Endometrium (tissue), 2 donors: ENCODE data around the gene GANC.

Experiments
- FAIRE-seq: peaks from 2 replicates; lab custom pipeline; 2012; peaks lifted over from hg19 to GRCh38; lab: Jason Lieb, UNC
- donor health status: control.
- donor health status: control.

The GANC gene

DNA sequence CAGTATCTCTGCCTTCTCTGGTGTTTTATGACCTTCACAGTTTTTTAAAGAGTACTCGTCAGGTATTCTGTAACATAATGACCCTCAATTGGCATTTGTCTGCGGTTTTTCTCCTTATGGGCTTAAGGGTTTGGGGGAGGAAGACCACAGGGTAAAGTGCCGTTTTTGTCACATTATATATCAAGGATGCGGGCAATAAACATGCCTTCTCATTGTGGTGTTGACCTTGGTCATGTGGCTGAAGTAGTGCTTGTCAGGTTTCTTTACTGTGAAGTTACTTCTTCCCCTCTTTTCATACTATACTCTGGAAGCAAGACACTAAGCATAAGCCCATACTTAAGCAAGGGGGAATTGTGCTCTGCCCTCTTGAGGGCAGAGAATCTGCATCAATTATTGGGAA lies 102.9 kb downstream of the GANC start:
- FAIRE-seq: no peak

DNA sequence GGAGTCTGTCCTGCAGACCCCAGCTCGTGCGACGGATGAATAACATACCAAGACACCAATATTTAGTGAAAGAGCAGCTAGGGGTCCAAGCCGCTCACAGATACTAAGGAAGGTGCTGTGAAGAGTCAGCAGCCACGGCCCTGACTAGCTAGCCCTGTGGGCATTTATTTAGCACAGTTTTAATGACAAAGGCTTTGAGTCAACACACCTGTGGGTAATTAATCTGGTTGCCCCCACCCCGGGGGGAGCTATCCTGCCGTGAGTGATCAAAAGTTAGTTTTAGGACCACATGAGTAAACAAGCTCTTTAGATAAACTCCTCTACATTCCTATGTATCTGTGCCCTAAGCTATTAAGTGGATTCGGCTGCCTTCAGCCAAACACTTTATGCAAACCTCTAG lies 105.0 kb downstream of the GANC start:
- FAIRE-seq: no peak

DNA sequence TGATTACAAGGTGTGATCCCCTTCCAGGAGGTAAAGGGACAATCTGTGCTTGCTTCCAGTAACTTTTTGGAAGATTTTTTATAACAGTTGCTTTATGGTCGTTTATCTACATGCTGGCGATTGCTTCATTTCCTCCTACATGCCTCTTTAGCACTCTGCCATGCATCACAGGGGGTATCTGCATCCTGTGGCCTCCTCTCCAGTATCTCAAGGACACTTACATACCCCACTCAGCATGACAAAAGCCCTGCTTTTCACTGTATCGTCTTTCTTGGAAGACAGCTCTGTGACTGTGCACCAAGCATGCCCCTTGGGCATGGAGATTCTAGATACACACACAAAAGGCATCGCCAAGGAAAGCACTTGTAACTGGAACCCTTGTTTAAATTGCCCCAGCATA lies 111.6 kb downstream of the GANC start:
- FAIRE-seq: no peak

DNA sequence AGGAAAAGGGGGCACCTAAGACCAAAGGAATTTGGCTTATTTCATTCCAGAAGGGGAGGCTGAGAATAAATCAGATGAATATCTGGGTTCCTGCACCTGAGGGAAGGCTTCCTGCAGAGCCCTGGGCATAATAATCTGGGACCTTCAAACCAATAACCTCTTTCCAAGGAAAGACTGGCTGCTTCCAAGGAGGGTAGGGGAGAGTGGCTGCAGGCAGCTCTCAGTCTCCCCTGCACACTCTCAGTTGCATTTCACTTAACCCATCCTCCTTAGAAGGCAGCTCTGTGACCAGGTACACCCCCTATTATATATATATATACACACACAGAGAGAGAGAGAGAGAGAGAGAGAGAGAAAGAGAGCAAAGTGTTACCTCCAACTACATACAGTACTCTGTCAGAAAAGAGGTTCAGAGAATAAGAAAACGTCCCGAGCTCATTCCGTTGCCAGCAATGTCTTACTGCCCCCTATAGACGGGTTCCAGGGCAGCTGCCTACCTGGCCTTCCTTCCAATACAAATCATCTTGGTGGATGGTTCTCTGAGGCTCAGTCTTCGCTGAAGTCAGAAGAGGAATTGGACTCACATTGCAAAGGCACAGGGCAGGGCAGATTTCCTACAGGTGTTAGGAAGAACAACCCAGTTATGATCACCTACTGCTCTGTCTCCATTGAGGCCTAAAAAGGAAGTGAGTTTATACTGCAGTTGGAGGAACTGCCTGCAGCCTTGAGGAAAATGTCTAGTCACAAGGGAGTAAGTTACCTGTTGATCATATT lies 112.4 kb downstream of the GANC start:
- no peak for FAIRE-seq

DNA sequence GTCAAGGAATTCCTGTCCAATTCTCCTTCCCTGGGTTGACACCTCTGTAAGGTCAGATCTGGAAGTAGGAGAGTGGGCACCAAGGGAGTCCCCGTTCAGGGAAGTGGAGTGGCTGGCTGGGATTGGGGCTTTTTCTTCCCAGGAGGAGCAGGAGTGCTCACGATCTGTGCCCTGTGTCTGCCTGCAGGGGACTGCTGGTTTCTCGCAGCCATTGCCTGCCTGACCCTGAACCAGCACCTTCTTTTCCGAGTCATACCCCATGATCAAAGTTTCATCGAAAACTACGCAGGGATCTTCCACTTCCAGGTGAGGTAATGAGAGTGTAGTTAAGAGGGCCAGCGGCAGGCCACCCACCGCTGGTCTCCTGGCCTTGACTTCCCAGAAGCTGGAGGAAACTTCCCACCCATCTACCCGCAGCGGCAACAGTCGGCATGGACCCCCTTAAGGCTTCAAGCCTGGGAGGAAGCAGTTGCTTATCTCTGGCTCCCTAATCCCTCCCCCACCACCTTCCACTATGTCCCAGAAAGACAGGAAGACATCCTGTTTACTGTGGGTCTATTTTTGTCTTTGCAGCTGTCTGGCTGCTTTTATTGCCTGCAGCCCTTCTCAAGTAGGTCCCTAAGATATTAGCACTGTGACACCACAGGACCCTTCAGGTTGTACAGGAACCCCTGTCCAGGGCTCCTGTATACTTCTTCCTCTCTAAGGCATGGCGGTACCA lies 113.1 kb downstream of the GANC start:
- no peak for FAIRE-seq

DNA sequence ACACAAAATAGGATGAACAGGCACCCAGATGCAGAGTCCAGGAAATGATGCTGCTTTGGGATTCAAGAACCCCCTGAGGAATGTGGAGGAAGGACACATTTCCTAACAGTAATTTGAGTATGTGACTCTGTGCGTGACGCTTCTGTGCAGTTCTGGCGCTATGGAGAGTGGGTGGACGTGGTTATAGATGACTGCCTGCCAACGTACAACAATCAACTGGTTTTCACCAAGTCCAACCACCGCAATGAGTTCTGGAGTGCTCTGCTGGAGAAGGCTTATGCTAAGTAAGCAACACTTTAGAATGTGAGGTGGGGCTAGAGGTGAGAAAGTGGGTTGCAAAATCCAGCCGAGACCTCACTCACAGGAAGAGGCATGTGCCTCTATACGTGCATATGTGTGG lies 114.6 kb downstream of the GANC start:
- FAIRE-seq: no peak

DNA sequence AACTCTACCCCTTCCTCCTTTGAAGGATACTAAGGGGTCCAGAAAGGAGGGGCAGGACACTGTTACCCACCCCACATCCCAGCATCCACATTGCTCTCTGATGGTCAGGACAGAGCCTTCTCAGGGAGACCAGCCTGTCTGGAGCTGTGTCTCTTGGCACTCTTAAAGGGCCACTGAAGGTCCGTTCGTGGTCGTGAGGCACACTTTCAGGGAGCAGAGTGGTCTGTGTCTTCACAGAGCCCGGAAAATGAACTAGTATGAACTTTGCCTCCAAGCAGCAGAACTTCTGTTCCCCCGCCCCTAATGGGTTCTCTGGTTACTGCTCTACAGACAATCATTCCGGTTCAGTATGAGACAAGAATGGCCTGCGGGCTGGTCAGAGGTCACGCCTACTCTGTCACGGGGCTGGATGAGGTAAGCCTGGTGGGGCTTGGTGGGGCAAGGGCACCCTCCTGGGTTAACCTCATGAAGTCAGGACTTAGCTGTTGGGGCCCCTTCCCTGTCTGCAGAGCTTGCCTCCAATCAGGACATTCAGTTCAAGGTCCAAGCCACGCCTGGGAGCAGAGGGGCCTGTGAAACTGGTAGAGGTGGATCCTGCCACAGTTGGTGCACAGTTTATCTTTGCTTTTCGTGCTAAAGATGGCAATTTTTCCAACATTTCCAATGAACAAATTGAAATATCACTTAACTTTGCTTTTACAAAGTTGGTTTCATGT lies 119.5 kb downstream of the GANC start:
- FAIRE-seq: no peak

DNA sequence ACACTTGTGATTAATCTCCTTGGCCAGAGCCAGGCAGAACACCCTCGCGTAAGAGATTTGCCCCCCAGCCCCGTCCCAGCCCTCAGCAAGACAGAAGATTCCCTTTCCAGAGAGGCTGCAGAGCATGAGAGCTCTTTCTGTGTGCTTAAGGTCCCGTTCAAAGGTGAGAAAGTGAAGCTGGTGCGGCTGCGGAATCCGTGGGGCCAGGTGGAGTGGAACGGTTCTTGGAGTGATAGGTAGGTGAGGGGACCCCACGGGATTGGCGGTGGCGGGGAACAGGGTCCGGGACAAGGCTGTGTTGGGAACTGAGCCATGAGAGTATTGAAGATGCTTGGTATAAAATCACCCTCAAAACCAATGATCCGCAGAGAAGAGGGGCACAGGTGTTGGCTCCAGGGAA lies 121.1 kb downstream of the GANC start:
- FAIRE-seq: no peak

DNA sequence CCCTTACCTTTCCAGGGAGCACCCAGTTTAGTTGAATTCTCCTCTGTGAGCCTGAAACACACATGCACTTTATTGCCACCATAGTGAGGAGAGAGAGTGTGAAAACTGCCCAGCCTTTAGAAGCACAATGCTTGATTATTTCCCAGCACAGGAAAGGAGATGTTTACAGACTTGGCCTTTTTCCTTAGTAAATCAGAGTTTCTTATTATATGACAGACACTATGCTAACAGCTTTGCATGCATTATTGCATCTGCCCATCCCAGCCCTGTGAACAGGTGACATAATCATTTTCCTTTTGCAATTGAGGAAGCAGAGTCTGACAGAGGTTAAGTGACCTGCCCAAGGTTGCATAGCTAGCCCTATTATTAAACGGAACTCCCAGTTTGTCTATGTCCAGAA lies 122.8 kb downstream of the GANC start:
- no peak for FAIRE-seq

DNA sequence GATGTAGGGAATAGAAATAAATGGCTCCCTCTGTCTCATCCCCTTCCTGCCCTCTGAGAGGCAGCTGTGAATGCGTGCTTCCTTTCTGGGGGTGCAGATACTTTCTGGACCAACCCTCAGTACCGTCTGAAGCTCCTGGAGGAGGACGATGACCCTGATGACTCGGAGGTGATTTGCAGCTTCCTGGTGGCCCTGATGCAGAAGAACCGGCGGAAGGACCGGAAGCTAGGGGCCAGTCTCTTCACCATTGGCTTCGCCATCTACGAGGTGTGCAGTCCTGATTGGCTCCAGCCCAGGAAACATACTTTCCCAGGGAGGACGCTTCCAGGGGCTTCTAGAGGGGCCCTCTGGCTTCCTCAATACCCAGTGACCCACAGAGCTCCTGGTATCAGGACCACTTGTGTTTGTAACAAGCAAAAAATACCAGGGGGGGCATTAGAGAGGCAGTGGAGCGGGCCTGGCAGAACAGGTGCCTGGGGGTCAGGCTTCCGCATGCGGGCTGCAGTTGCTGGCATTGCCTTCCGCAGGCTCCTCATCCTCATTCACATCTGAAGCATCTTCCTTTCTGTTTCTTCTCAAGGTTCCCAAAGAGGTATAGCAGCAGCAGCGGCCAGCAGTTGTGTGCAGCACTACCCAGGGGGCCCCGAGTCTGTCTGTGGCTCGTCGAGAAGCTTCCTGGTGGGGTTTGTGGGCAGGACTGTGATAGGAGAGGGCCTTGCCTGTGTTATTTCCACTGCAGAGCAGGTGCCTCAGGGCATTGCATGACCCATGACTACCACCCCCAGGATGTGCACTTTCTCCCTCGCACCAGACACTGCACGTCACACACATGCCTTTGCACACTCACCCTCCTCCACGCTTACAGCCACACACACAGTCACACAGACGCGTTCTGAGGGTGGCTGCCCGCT lies 128.8 kb downstream of the GANC start:
- FAIRE-seq: no peak

DNA sequence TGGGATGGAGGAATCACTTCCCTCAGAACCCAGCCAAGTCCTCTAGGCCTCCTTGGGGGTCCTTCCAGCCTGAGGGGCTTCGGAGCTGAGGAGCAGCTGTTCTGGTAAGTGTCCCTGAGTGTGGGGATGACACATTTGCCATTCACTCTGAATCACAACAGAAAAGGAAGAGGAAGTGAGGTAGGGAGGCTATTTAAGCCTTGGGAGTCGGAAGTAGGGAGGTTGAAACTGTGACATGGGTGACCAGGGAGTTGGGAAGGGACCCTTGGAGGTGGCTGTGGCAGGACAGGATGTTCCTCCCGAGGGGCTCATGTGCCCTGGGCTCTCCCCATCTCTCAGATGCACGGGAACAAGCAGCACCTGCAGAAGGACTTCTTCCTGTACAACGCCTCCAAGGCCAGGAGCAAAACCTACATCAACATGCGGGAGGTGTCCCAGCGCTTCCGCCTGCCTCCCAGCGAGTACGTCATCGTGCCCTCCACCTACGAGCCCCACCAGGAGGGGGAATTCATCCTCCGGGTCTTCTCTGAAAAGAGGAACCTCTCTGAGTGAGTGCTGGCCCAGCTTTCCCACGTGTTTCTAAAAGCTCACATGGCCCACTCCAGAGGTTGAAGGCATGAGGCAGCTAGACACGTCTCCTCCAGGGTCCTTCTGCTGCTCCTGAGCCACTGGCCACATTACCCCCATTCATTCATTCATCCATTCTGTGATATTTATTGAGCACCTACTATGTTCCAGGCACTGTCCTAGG lies 129.6 kb downstream of the GANC start:
- FAIRE-seq: no peak

DNA sequence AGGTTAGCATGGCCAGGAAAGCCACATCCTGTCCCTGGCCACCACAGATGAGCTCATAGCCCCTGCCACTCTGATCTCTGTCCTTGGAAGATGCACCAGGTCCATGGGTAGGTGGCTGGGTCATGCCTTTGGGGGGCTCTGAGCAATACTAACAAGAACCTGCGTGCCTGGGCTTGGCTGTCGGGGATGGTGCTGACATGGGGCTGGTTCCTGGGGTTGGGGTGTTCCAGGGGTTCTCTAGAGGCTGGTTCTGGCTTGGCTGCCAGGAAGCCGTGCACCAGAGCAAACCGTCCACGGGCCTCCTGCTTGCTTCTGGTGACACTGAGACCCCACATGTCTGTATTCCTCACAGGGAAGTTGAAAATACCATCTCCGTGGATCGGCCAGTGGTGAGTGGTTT lies 130.4 kb downstream of the GANC start:
- no peak for FAIRE-seq

DNA sequence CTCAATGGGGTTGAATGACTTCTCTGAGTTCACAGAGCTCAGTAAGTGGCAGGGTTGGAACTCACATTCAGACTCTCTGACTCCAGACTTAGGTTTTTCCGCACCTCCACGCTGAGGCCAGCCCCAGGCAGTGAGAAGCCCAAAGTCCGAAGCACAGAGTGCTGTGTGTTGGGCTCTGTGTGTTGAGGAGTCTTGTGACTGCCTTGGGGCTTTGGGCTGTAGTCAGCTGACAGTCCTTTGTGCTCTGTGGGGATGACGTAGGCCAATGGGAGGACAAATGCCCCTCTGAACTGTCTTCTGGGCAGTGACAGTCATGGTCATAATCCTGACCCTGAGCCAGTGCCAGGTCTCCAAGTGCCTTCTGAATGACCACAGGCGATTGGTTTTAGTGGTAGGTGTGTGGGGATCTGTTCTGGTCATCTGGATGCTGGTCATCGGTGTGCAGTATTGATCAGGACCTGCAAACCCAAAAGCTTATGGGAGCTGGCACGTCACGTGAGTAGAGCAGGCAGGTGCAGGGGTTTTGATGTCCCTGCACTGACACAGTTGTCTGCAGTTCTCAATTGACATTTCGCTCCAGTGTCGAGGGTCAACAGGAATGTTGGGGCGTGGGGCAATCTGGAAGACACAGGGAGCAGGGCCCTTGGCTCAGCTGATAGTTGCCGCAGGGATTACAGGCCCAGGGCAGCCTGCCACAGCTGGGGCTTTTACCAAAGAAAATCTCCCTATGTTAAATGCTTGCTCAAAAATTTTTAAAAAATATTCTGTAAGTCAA lies 131.6 kb downstream of the GANC start:
- FAIRE-seq: no peak

DNA sequence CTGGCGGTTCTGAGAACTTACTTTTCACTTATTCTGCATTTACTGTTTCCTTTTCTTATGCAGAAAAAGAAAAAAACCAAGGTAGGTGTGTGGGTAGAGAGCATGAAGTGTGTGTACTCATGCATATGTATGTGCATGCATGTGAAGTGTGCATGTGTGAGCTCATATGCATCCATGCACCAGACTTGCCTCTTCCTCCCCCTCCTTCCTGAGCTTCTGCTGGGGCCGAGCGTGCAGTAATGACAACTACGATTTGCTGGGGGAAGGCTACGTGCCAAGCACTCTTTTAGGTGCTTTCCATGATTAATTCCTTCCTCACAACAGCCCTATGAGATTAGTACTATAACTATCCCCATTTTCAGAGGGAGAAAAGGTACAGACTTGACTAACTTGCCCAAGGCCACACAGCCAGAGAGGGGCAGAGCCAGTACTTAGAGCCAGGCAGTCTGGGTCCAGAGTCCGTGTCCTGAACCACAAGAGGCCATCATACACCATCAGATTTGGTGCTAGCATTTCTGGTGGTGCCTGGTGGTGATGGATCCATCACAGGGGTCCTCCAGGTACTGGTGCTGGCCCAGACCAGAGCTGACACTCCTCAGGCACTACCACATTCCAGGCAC lies 133.0 kb downstream of the GANC start:
- no peak for FAIRE-seq
